Kidney (tissue), 14 donors: ENCODE measurements around the gene HECTD4. TPM values are rescaled to one million over a fixed set of nuclear protein-coding genes. Genes with fewer than 3 reads are reported as not detected.

ENCODE experiments used
- DNase-seq, 5 donors: peaks; one replicate each; pipeline ENCODE4 v3.0.0-alpha.2; 2013 to 2020
- FAIRE-seq: peaks from 2 replicates; lab custom pipeline; 2012; peaks lifted over from hg19 to GRCh38; lab: Jason Lieb, UNC
- H3K27ac ChIP-seq, 2 donors: one replicate each; pipeline ENCODE4 v1.7.0; 2013; ENCODE audit warnings: low read depth in 2 of 2, low read length in 2 of 2, inconsistent platforms in 1 of 2
- H3K27me3 ChIP-seq: one replicate; pipeline ENCODE4 v1.7.1; 2013; ENCODE audit warnings: low read length, inconsistent platforms; ENCODE audit not compliant: control insufficient read depth, insufficient read depth
- H3K36me3 ChIP-seq, 3 donors: one replicate each; pipeline versions ENCODE4 v1.7.0 to v1.7.1; 2013; ENCODE audit warnings: low read length in 3 of 3, control low read depth in 1 of 3, inconsistent platforms in 1 of 3; ENCODE audit not compliant: insufficient read depth in 3 of 3, control insufficient read depth in 2 of 3
- H3K4me1 ChIP-seq, 3 donors: one replicate each; pipeline versions ENCODE4 v1.7.0 to v1.7.1; 2013; ENCODE audit warnings: low read length in 3 of 3, inconsistent platforms in 1 of 3, low read depth in 1 of 3; ENCODE audit not compliant: control insufficient read depth in 2 of 3, insufficient read depth in 2 of 3
- H3K4me3 ChIP-seq, 3 donors: one replicate each; pipeline versions ENCODE4 v1.7.0 to v1.8.1; 2013; ENCODE audit warnings: low read length in 3 of 3, control low read depth in 1 of 3, inconsistent platforms in 1 of 3
- H3K9ac ChIP-seq, 3 donors: one replicate each; pipeline versions ENCODE4 v1.7.0 to v1.7.1; 2013; ENCODE audit warnings: low read length in 3 of 3, control low read depth in 1 of 3, inconsistent platforms in 1 of 3
- H3K9me3 ChIP-seq, 3 donors: one replicate each; pipeline versions ENCODE4 v1.7.0 to v1.7.1; 2013; ENCODE audit warnings: low read length in 3 of 3, control low read depth in 1 of 3, inconsistent platforms in 1 of 3; ENCODE audit not compliant: control insufficient read depth in 2 of 3, insufficient read depth in 1 of 3
- intact Hi-C: fragments of 100-400 bp; cut with DNase I; formaldehyde crosslinking; loops from one replicate; pipeline ENCODE4 v1.11.1; 2022
- polyA plus RNA-seq: library from polyadenylated mRNA; stranded (reverse); fragments of 350-450 nt; fragmentation: Illumina TruSeq; extraction: RNeasy Lipid Tissue Mini Kit (QIAGEN cat#74804); gene quantifications from one replicate; pipeline ENCODE4 v1.2.3, GENCODE V29; 2014; ENCODE audit warnings: low read depth, low replicate concordance; ENCODE audit not compliant: insufficient read depth
- total RNA-seq: library from RNA; stranded (reverse); fragmentation: NEBNext Ultra II Directional; extraction: Animal tissue kit (Norgen Biotek cat#: 25700); gene quantifications from one replicate; pipeline ENCODE4 v1.2.1, GENCODE V29; 2021
- TF ChIP-seq, protein P1 (sequence below): IDR thresholded peaks from 3 replicates; pipeline ENCODE4 v1.5.1; 2012; ENCODE audit warnings: mild to moderate bottlenecking, moderate library complexity, borderline replicate concordance; ENCODE audit not compliant: insufficient read depth; ENCODE audit errors: extremely low read depth
- donor health status: control.
- donor health status: control.
- donor health status: control.
- donor health status: control.
- donor health status: control.
- donor health status: DM: yes; HTN: yes; CAD: no.
- donor health status: Normal renal cell carcinoma (clear cell type).

The HECTD4 gene
- total and polyA plus RNA-seq, 2 donors from 2014 or later, result 15.6 to 53.1 TPM

- FAIRE-seq (no peak), DNase-seq (no peak)
- TF ChIP-seq, protein P1, sequence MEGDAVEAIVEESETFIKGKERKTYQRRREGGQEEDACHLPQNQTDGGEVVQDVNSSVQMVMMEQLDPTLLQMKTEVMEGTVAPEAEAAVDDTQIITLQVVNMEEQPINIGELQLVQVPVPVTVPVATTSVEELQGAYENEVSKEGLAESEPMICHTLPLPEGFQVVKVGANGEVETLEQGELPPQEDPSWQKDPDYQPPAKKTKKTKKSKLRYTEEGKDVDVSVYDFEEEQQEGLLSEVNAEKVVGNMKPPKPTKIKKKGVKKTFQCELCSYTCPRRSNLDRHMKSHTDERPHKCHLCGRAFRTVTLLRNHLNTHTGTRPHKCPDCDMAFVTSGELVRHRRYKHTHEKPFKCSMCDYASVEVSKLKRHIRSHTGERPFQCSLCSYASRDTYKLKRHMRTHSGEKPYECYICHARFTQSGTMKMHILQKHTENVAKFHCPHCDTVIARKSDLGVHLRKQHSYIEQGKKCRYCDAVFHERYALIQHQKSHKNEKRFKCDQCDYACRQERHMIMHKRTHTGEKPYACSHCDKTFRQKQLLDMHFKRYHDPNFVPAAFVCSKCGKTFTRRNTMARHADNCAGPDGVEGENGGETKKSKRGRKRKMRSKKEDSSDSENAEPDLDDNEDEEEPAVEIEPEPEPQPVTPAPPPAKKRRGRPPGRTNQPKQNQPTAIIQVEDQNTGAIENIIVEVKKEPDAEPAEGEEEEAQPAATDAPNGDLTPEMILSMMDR, result no peak
- Histone ChIP-seq H3K27me3 (no peaks in the 10 kb centered on the region), H3K36me3 (peaks cover 0 to 4% (median 0%) of the 10 kb centered on the region in 3 donors), H3K9ac (no peak overlapping the region), H3K9me3 (no peaks in the 10 kb centered on the region), H3K4me3 (no peak overlapping the region), H3K27ac (no peak overlapping the region), H3K4me1 (no peaks in the 10 kb centered on the region)
- intact Hi-C loops, result no loop called here
Measured at GRCh38 chr12:112427760-112428159, 45.5 kb upstream of the HECTD4 start.

DNA sequence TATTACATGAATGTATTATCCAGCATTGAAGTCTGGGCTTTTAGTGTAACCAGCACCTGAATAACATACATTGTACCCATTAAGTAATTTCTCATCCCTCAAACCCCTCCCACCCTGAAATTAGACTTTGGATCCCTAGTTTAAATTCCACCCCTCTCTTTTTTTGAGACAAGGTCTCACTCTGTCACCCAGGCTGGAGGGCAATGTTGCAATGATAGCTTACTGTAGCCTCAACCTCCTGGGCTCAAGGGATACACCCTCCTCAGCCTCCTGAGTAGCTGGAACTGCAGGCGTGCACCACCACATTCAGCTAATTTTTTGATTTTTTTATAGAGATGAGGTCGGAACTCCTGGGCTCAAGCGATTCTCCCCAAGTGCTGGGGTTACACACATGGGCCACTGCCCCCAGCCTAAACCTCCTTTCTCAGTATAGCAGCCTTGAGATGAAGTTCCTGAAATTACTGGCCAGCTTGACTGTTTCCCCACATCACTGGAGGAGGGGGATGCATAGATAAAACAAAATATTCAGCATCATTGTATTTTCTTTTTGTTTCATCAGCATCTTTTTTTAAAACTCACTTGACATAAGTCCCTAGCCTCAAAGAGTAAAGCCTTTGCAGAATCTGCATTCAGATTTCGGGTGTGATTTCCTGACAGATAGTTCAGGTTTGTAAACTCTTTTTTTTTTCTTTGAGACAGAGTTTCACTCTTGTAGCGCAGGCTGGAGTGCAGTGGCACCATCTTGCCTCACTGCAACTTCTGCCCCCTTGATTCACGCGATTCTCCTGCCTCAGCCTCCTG, 43.6 kb upstream of the HECTD4 start:
- H3K9me3 ChIP-seq, result no peaks in the 10 kb centered on the region
- intact Hi-C loops, result no loop called here
- no peak for FAIRE-seq
- no peaks in the 10 kb centered on the region for H3K27me3 ChIP-seq
- H3K9ac ChIP-seq, result no peak overlapping the region
- H3K4me3 ChIP-seq, result no peak overlapping the region
- peaks cover 0 to 4% (median 0%) of the 10 kb centered on the region in 3 donors for H3K36me3 ChIP-seq
- peaks cover 0 to 4% (median 2%) of the 10 kb centered on the region in 3 donors for H3K4me1 ChIP-seq
- H3K27ac ChIP-seq, result no peak overlapping the region
- TF ChIP-seq, protein P1, result no peak
- no peak for DNase-seq

DNA sequence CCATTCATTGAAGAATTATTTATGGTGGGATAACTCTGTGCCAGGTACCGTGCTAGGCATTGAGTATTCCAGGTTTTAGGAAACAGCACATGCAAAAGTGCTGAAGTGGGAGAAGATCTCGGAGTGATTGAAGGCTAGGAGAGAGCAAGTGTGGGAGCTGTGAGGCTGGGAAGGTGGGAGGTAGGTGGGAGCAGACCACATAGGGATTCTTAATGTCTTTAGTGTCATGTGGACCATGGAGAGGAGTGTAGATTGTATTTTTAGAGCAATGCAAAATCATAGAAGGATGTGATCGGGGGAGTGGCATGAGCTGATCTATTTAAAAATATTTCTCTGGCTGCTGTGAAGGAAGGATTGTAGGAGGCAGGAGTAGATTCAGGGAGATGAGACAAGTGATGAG, 41.9 kb upstream of the HECTD4 start:
- H3K4me3 ChIP-seq, result no peak overlapping the region
- intact Hi-C loops, result no loop called here
- peaks cover 5 to 9% (median 7%) of the 10 kb centered on the region in 3 donors for H3K4me1 ChIP-seq
- H3K27me3 ChIP-seq, result no peaks in the 10 kb centered on the region
- no peak overlapping the region for H3K27ac ChIP-seq
- H3K36me3 ChIP-seq, result peaks cover 0 to 4% (median 0%) of the 10 kb centered on the region in 3 donors
- H3K9me3 ChIP-seq, result no peaks in the 10 kb centered on the region
- no peak overlapping the region for H3K9ac ChIP-seq
- no peak for DNase-seq
- TF ChIP-seq, protein P1, result no peak
- no peak for FAIRE-seq
